Measurements from ENCODE around the gene ZNF622. TPM values are rescaled to one million over a fixed set of nuclear protein-coding genes. Genes with fewer than 3 reads are reported as not detected.

The ZNF622 gene
- total RNA-seq, 3 donors from 2014 or later: 34.1 to 48.5 (median 38.4) TPM

GRCh38 chr5:16417398-16418074 is 48.1 kb downstream of the ZNF622 start:
- no peak for ATAC-seq

GRCh38 chr5:16414861-16415260 is 50.7 kb downstream of the ZNF622 start:
- ATAC-seq (no peak), DNase-seq (no peak)
- H3K4me1 ChIP-seq (ENCODE audit: low read depth): peaks cover 20% of the 10 kb centered on the region
- TF ChIP-seq CTCF (IDR thresholded peaks at IDR 0.05): no peak
- no peaks in the 10 kb centered on the region for H3K36me3 ChIP-seq (ENCODE audit: low read depth)
- intact Hi-C loops (cut with DNase I, micrococcal nuclease): no loop called here
- H3K4me3 ChIP-seq: no peak overlapping the region
- no peaks in the 10 kb centered on the region for H3K9me3 ChIP-seq

More at GRCh38 chr5:16417398-16418074, 48.1 kb downstream of the ZNF622 start:
- no peaks in the 10 kb centered on the region for H3K9me3 ChIP-seq
- intact Hi-C loops (cut with DNase I, micrococcal nuclease): no loop called here
- TF ChIP-seq CTCF (IDR thresholded peaks at IDR 0.05): no peak
- no peak overlapping the region for H3K4me3 ChIP-seq
- DNase-seq: no peak
- H3K4me1 ChIP-seq (ENCODE audit: low read depth): peaks cover 6% of the 10 kb centered on the region
- no peaks in the 10 kb centered on the region for H3K36me3 ChIP-seq (ENCODE audit: low read depth)

- Histone ChIP-seq H3K4me1 (ENCODE audit: low read depth) (peaks cover 24% of the 10 kb centered on the region), H3K4me3 (no peak overlapping the region), H3K36me3 (ENCODE audit: low read depth) (no peaks in the 10 kb centered on the region), H3K9me3 (no peaks in the 10 kb centered on the region)
- intact Hi-C loops (cut with DNase I, micrococcal nuclease): no loop called here
- ATAC-seq (no peak), DNase-seq (no peak)
- no peak for TF ChIP-seq CTCF (IDR thresholded peaks at IDR 0.05)
Observed at GRCh38 chr5:16413166-16413860, 52.3 kb downstream of the ZNF622 start.

GRCh38 chr5:16412556-16412955 is 53.0 kb downstream of the ZNF622 start:
- Histone ChIP-seq H3K4me1 (ENCODE audit: low read depth) (peaks cover 24% of the 10 kb centered on the region), H3K4me3 (no peak overlapping the region), H3K9me3 (no peaks in the 10 kb centered on the region), H3K36me3 (ENCODE audit: low read depth) (no peaks in the 10 kb centered on the region)
- TF ChIP-seq CTCF (IDR thresholded peaks at IDR 0.05): no peak
- ATAC-seq (peak; percentile 31), DNase-seq (no peak)
- intact Hi-C loops (cut with DNase I, micrococcal nuclease): no loop called here

- no peaks in the 10 kb centered on the region for H3K36me3 ChIP-seq (ENCODE audit: low read depth)
- peak in 1 of 3 donors; percentile 40 for DNase-seq
- intact Hi-C loops (cut with DNase I, micrococcal nuclease): no loop called here
Observed at GRCh38 chr5:16411741-16412455, 53.7 kb downstream of the ZNF622 start.

More at GRCh38 chr5:16411741-16412455, 53.7 kb downstream of the ZNF622 start:
- peak; percentile 74 for ATAC-seq
- Histone ChIP-seq H3K4me3 (no peak overlapping the region), H3K9me3 (no peaks in the 10 kb centered on the region), H3K4me1 (ENCODE audit: low read depth) (peaks cover 24% of the 10 kb centered on the region)
- TF ChIP-seq CTCF (IDR thresholded peaks at IDR 0.05): no peak
